Panc1 (cell line): ENCODE measurements around the gene TBRG1. TPM values are rescaled to one million over a fixed set of nuclear protein-coding genes. Genes with fewer than 3 reads are reported as not detected.

Source experiments
- ATAC-seq: fragments of 200-7000 bp; cut with Tn5 transposase; 2 replicates; pipeline ENCODE4 v1.9.1; 2020; ENCODE audit warnings: mild to moderate bottlenecking, moderate library complexity
- BruUV-seq: library from RNA; stranded (reverse); fragments of 400-500 nt; replicated peaks from 2 replicates; lab custom pipeline; 2021; lab: Mats Ljungman, UMichigan
- CTCF ChIA-PET: fragments of 300-600 bp; sonication (Branson Sonifier 250); formaldehyde crosslinking; loops from one replicate; lab custom pipeline; 2022; ENCODE audit warnings: antibody characterized with exemption; lab: Charles Lee
- POLR2A ChIA-PET: fragments of 300-600 bp; sonication (Branson Sonifier 250); formaldehyde crosslinking; loops from one replicate; lab custom pipeline; 2022; ENCODE audit warnings: antibody characterized with exemption; lab: Charles Lee
- DNase-seq: peaks from one replicate; pipeline ENCODE4 v3.0.0-alpha.2; 2010; ENCODE audit warnings: low read depth, low spot score
- H3K27ac ChIP-seq: 2 replicates; pipeline ENCODE4 v1.5.1; 2011; ENCODE audit warnings: mild to moderate bottlenecking, low read length, inconsistent platforms
- H3K27me3 ChIP-seq: fragments of 200-500 bp; sonication (Bioruptor generic); 2 replicates; pipeline ENCODE4 v1.6.0; 2014; ENCODE audit warnings: low read length, inconsistent platforms; ENCODE audit not compliant: control insufficient read depth, insufficient read depth
- H3K36me3 ChIP-seq: fragments of 200-500 bp; sonication (Bioruptor generic); 2 replicates; pipeline ENCODE4 v1.5.1; 2014; ENCODE audit warnings: inconsistent platforms, mild to moderate bottlenecking, low read length, moderate library complexity; ENCODE audit not compliant: control insufficient read depth, insufficient read depth
- H3K4me1 ChIP-seq: 2 replicates; pipeline ENCODE4 v1.5.1; 2011; ENCODE audit warnings: inconsistent platforms, mild to moderate bottlenecking, low read length, moderate library complexity; ENCODE audit not compliant: control insufficient read depth, insufficient read depth
- H3K4me3 ChIP-seq, 2 experiments: 2 replicates each; pipeline ENCODE4 v1.5.1; 2011 to 2012; ENCODE audit warnings: low read depth in 2 of 2, low read length in 2 of 2, mild to moderate bottlenecking in 2 of 2, inconsistent platforms in 1 of 2, moderate library complexity in 1 of 2
- H3K9me3 ChIP-seq: fragments of 200-500 bp; sonication (Bioruptor generic); 2 replicates; pipeline ENCODE4 v1.5.1; 2014; ENCODE audit warnings: low read depth, mild to moderate bottlenecking, inconsistent platforms, low read length, moderate library complexity; ENCODE audit not compliant: control insufficient read depth, insufficient read depth
- CTCF ChIP-seq: fragments of 450-650 bp; IDR thresholded peaks from 2 replicates; pipeline ENCODE4 v1.5.1; 2017; ENCODE audit warnings: mild to moderate bottlenecking
- POLR2AphosphoS5 ChIP-seq: IDR thresholded peaks from 2 replicates; pipeline ENCODE4 v1.6.1; 2012; ENCODE audit warnings: mild to moderate bottlenecking, low read depth, low read length, moderate library complexity
- SIN3A ChIP-seq: IDR thresholded peaks from 2 replicates; pipeline ENCODE4 v1.6.1; 2012; ENCODE audit warnings: low read depth, mild to moderate bottlenecking, low read length, moderate library complexity, borderline replicate concordance; ENCODE audit not compliant: insufficient read depth
- TCF7L2 ChIP-seq: IDR thresholded peaks from 2 replicates; pipeline ENCODE4 v1.6.1; 2011; ENCODE audit warnings: mild to moderate bottlenecking, low read depth, low read length, inconsistent platforms
- in situ Hi-C: cut with HindIII; loops from 2 replicates; pipeline ENCODE4 v1.10.0; 2016; ENCODE audit warnings: low sequenced_read_pairs, low pct_unique_long_range_greater_than_20kb
- intact Hi-C: fragments of 100-400 bp; cut with micrococcal nuclease; formaldehyde crosslinking; loops from one replicate; pipeline ENCODE4 v1.10.0; 2022; ENCODE audit not compliant: unreplicated experiment
- total RNA-seq: library from RNA; stranded (reverse); gene quantifications from one replicate; pipeline ENCODE4 v1.2.1, GENCODE V29; 2021; ENCODE audit not compliant: unreplicated experiment
- TF ChIP-seq, protein P1 (sequence below), 2 experiments: IDR thresholded peaks; 2 replicates each; pipeline ENCODE4 v1.6.1; 2011 to 2012; ENCODE audit warnings: low read depth in 2 of 2, control low read depth in 1 of 2, low read length in 1 of 2, mild to moderate bottlenecking in 1 of 2, moderate library complexity in 1 of 2; ENCODE audit not compliant: insufficient read depth in 1 of 2

Gene TBRG1
- total RNA-seq, 1 experiment from 2014 or later: 35.0 TPM

GRCh38 chr11:124674571-124674970, 51.9 kb downstream of the TBRG1 start:
- H3K27ac ChIP-seq: peak overlapping the region; percentile 93
- no peaks in the 10 kb centered on the region for H3K27me3 ChIP-seq
- H3K9me3 ChIP-seq: no peaks in the 10 kb centered on the region
- ATAC-seq (no peak), DNase-seq (no peak)
- no peaks in the 10 kb centered on the region for H3K36me3 ChIP-seq
- no TSS peak for BruUV-seq
- ChIA-PET POLR2A (interaction anchor here (0.9 kb wide), 1 partner anchor 65 kb away, joined by 3 read pairs; the partner anchor contains the start of gene NRGN), CTCF (interaction anchor here (0.5 to 1.3 kb wide), 2 partner anchors 119 to 126 kb away, joined by 3 to 4 read pairs; partner anchors contain the start of gene MSANTD2)
- in situ Hi-C loops: no loop called here
- peak overlapping the region; percentile 67 to 75 for H3K4me3 ChIP-seq
- intact Hi-C loops: no loop called here
- TF ChIP-seq POLR2AphosphoS5: no peak
- no peak for TF ChIP-seq TCF7L2
- TF ChIP-seq CTCF: no peak
- TF ChIP-seq, protein P1, sequence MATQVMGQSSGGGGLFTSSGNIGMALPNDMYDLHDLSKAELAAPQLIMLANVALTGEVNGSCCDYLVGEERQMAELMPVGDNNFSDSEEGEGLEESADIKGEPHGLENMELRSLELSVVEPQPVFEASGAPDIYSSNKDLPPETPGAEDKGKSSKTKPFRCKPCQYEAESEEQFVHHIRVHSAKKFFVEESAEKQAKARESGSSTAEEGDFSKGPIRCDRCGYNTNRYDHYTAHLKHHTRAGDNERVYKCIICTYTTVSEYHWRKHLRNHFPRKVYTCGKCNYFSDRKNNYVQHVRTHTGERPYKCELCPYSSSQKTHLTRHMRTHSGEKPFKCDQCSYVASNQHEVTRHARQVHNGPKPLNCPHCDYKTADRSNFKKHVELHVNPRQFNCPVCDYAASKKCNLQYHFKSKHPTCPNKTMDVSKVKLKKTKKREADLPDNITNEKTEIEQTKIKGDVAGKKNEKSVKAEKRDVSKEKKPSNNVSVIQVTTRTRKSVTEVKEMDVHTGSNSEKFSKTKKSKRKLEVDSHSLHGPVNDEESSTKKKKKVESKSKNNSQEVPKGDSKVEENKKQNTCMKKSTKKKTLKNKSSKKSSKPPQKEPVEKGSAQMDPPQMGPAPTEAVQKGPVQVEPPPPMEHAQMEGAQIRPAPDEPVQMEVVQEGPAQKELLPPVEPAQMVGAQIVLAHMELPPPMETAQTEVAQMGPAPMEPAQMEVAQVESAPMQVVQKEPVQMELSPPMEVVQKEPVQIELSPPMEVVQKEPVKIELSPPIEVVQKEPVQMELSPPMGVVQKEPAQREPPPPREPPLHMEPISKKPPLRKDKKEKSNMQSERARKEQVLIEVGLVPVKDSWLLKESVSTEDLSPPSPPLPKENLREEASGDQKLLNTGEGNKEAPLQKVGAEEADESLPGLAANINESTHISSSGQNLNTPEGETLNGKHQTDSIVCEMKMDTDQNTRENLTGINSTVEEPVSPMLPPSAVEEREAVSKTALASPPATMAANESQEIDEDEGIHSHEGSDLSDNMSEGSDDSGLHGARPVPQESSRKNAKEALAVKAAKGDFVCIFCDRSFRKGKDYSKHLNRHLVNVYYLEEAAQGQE (IDR thresholded peaks at IDR 0.05; ENCODE audit: insufficient read depth in 1 of 2, low read depth in 2 of 2, low read length in 1 of 2): no peak
- TF ChIP-seq SIN3A: no peak
- peaks cover 13% of the 10 kb centered on the region for H3K4me1 ChIP-seq

GRCh38 chr11:124676386-124676785, 53.7 kb downstream of the TBRG1 start:
- H3K27me3 ChIP-seq: no peaks in the 10 kb centered on the region
- intact Hi-C loops: no loop called here
- CTCF ChIA-PET: no interaction called here
- no peak overlapping the region for H3K4me3 ChIP-seq
- no TSS peak for BruUV-seq
- no peak for ATAC-seq
- DNase-seq: no peak
- H3K36me3 ChIP-seq: no peaks in the 10 kb centered on the region
- H3K9me3 ChIP-seq: no peaks in the 10 kb centered on the region; the same call in 1 of the 2 replicates
- peaks cover 13% of the 10 kb centered on the region for H3K4me1 ChIP-seq
- POLR2A ChIA-PET: no interaction called here
- no peak overlapping the region for H3K27ac ChIP-seq
- TF ChIP-seq SIN3A: no peak
- no peak for TF ChIP-seq POLR2AphosphoS5
- TF ChIP-seq, protein P1 (IDR thresholded peaks at IDR 0.05; ENCODE audit: insufficient read depth in 1 of 2, low read depth in 2 of 2, low read length in 1 of 2): no peak
- no peak for TF ChIP-seq CTCF
- no peak for TF ChIP-seq TCF7L2
- in situ Hi-C loops: no loop called here
